Trophoblast cell (in vitro differentiated cells and primary cell): Measurements from ENCODE around the gene ERLIN1.

Experiments used
- DNase-seq, 2 donors: peaks; one replicate each; pipeline ENCODE4 v3.0.0-alpha.2; 2016
- H2AFZ ChIP-seq: 2 replicates; pipeline ENCODE4 v1.6.1; 2013; ENCODE audit warnings: low read length, moderate library complexity, mild to moderate bottlenecking; ENCODE audit not compliant: insufficient read depth, poor library complexity
- H2AK5ac ChIP-seq: 2 replicates; pipeline ENCODE4 v1.6.1; 2013; ENCODE audit warnings: mild to moderate bottlenecking, low read length
- H2BK120ac ChIP-seq: 2 replicates; pipeline ENCODE4 v1.6.1; 2013; ENCODE audit warnings: low read length, mild to moderate bottlenecking, moderate library complexity; ENCODE audit not compliant: insufficient read depth, poor library complexity
- H2BK12ac ChIP-seq: 2 replicates; pipeline ENCODE4 v1.6.1; 2013; ENCODE audit warnings: mild to moderate bottlenecking, low read length, moderate library complexity
- H2BK5ac ChIP-seq: 2 replicates; pipeline ENCODE4 v1.6.1; 2013; ENCODE audit warnings: low read length, low read depth, moderate library complexity, mild to moderate bottlenecking; ENCODE audit not compliant: poor library complexity
- H3K14ac ChIP-seq: 2 replicates; pipeline ENCODE4 v1.6.1; 2013; ENCODE audit warnings: mild to moderate bottlenecking, low read length
- H3K18ac ChIP-seq: 2 replicates; pipeline ENCODE4 v1.6.1; 2013; ENCODE audit warnings: mild to moderate bottlenecking, low read length
- H3K23ac ChIP-seq: 2 replicates; pipeline ENCODE4 v1.6.1; 2013; ENCODE audit warnings: low read length
- H3K27ac ChIP-seq: 2 replicates; pipeline ENCODE4 v1.5.1; 2013; ENCODE audit warnings: low read depth, mild to moderate bottlenecking, inconsistent platforms, low read length, moderate library complexity
- H3K27me3 ChIP-seq: 2 replicates; pipeline ENCODE4 v1.6.1; 2013; ENCODE audit warnings: inconsistent platforms, mild to moderate bottlenecking, low read length, moderate library complexity; ENCODE audit not compliant: insufficient read depth
- H3K36me3 ChIP-seq, 2 experiments: 1 replicate in 1 of 2; 2 replicates in 1 of 2; pipeline ENCODE4 v1.6.1; 2013; ENCODE audit warnings: low read length in 2 of 2, mild to moderate bottlenecking in 2 of 2, moderate library complexity in 1 of 2; ENCODE audit not compliant: insufficient read depth in 2 of 2, control insufficient read depth in 1 of 2
- H3K4ac ChIP-seq: 2 replicates; pipeline ENCODE4 v1.6.1; 2013; ENCODE audit warnings: low read depth, mild to moderate bottlenecking, low read length, moderate library complexity
- H3K4me1 ChIP-seq, 2 experiments: 1 replicate in 1 of 2; 2 replicates in 1 of 2; pipeline ENCODE4 v1.6.1; 2013; ENCODE audit warnings: low read length in 2 of 2, mild to moderate bottlenecking in 2 of 2, moderate library complexity in 1 of 2; ENCODE audit not compliant: insufficient read depth in 2 of 2, control insufficient read depth in 1 of 2
- H3K4me2 ChIP-seq: 2 replicates; pipeline ENCODE4 v1.6.1; 2013; ENCODE audit warnings: inconsistent platforms, mild to moderate bottlenecking, low read length, moderate library complexity
- H3K4me3 ChIP-seq: 2 replicates; pipeline ENCODE4 v1.5.1; 2013; ENCODE audit warnings: mild to moderate bottlenecking, low read depth, low read length, inconsistent platforms
- H3K79me1 ChIP-seq: one replicate; pipeline ENCODE4 v1.6.1; 2013; ENCODE audit warnings: low read length
- H3K79me2 ChIP-seq: 2 replicates; pipeline ENCODE4 v1.6.1; 2013; ENCODE audit warnings: low read length, mild to moderate bottlenecking; ENCODE audit not compliant: control insufficient read depth, insufficient read depth, poor library complexity
- H3K9ac ChIP-seq: 2 replicates; pipeline ENCODE4 v1.6.1; 2013; ENCODE audit warnings: mild to moderate bottlenecking, low read length
- H3K9me3 ChIP-seq: 2 replicates; pipeline ENCODE4 v1.6.1; 2013; ENCODE audit warnings: low read depth, mild to moderate bottlenecking, control low read depth, inconsistent platforms, low read length; ENCODE audit not compliant: insufficient read depth
- H4K12ac ChIP-seq: 2 replicates; pipeline ENCODE4 v1.6.1; 2013; ENCODE audit warnings: low read depth, mild to moderate bottlenecking, low read length, moderate library complexity
- H4K8ac ChIP-seq: 2 replicates; pipeline ENCODE4 v1.6.1; 2013; ENCODE audit warnings: low read depth, mild to moderate bottlenecking, low read length, moderate library complexity
- H4K91ac ChIP-seq: one replicate; pipeline ENCODE4 v1.6.1; 2013; ENCODE audit warnings: low read depth, mild to moderate bottlenecking, low read length, moderate library complexity
- WGBS: extraction: QIAGEN DNeasy Blood & Tissue Kit; methylation state at CpG from one replicate; pipeline ENCODE4 v1.1.7; 2013; ENCODE audit warnings: missing lambda C conversion rate; ENCODE audit not compliant: insufficient read length, insufficient coverage; ENCODE audit errors: extremely low coverage; 5-methylcytosine and 5-hydroxymethylcytosine counted together

The ERLIN1 gene

DNA sequence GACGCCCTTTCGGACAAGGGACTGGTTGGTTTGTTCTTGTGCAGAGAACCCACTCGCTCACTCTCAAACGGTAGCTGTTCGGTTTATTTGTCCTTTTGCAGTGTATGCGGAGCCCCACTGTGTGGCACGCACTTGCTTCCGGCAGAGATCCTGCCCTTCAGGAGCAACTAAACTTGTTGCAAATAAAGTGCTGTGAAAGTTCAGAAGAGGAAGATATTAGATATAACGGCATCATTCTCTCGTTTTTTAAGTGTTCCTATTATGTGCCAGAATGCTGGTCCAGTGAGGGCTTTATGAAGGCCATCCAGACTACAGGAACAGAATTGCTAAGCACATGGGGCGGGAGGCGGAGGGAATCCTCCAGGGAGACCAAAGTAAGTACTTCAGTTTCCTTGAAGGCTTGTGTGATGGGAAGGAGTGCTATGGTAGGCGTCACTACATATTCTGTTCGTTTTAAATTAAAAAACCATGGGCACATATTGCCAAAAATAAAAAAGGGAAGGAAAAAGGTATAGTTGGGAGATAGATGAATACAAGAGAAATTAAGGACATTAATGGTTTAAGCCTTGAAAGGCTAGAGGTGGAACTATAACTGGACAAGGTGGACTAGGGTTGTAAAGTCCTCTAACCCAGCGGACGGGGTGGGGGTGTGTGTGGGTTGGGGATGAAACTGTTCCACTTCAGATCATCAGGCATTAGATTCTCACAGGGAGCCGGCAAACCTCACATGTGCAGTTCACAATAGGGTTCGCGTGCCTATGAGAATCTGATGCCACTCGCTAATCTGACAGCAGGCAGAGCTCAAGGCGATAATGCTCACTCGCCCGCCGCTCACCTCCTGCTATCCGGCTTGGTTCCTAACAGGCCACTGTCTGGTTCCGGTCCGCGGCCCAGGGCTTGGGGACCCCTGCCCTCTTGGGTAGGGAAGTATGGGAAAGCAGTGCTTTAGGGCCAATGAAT lies 704 bp upstream of the ERLIN1 start:
- peak overlapping the region; percentile 40 for H4K12ac ChIP-seq
- peak overlapping the region; percentile 15 for H2BK5ac ChIP-seq
- WGBS, result no CpG with 5 or more reads among the region's 28 CpGs
- H3K79me1 ChIP-seq, result peaks cover 10% of the 10 kb centered on the region
- H3K14ac ChIP-seq, result peak overlapping the region; percentile 19
- peak in 1 of 2 donors; percentile 44 for DNase-seq
- no peaks in the 10 kb centered on the region for H3K9me3 ChIP-seq
- H2BK12ac ChIP-seq, result no peak overlapping the region
- no peak overlapping the region for H3K23ac ChIP-seq
- H3K4ac ChIP-seq, result peak overlapping the region; percentile 0
- H2BK120ac ChIP-seq, result no peak overlapping the region
- peaks cover 3 to 11% of the 10 kb centered on the region in 2 experiments for H3K36me3 ChIP-seq
- peak overlapping the region; percentile 32 for H2AFZ ChIP-seq
- H3K9ac ChIP-seq, result peak overlapping the region; percentile 72
- peaks cover 7% of the 10 kb centered on the region for H3K79me2 ChIP-seq
- peak overlapping the region; percentile 89 for H3K4me3 ChIP-seq
- H3K18ac ChIP-seq, result peak overlapping the region; percentile 39
- no peaks in the 10 kb centered on the region for H3K27me3 ChIP-seq
- H3K4me1 ChIP-seq, result peaks cover 3 to 7% of the 10 kb centered on the region in 2 experiments
- peak overlapping the region; percentile 78 for H3K4me2 ChIP-seq
- H2AK5ac ChIP-seq, result no peak overlapping the region
- H3K27ac ChIP-seq, result peak overlapping the region; percentile 37
- H4K8ac ChIP-seq, result peak overlapping the region; percentile 86
- H4K91ac ChIP-seq, result peak overlapping the region; percentile 23

DNA sequence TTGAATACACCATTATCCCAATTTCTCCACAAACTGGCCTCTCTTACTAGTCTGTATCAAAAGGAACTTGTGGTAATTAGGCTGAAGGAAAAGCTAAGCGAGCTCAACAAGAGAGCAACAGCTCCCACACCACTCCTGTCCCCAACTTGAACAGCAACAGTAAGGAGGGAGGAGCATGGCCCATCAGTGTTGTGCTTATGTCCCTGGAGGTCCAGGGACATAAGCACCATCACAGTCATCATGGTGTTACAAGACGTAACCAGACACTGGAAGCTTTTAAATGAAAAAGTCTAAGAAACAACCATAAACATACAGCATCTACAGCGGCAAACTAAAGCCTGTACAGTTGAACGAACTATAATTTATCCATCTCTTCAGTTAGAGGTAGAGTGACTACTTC lies 989 bp downstream of the ERLIN1 start:
- no peak for DNase-seq
- Histone ChIP-seq H3K79me1 (peaks cover 10% of the 10 kb centered on the region), H2BK5ac (no peak overlapping the region), H2AFZ (no peak overlapping the region), H4K8ac (no peak overlapping the region), H3K9ac (no peak overlapping the region), H3K4me2 (peak overlapping the region; percentile 78), H4K12ac (no peak overlapping the region), H3K4me3 (no peak overlapping the region), H2BK120ac (no peak overlapping the region), H3K27me3 (no peaks in the 10 kb centered on the region), H2AK5ac (no peak overlapping the region), H3K4ac (no peak overlapping the region), H4K91ac (no peak overlapping the region), H3K18ac (no peak overlapping the region), H3K36me3 (peaks cover 0 to 2% of the 10 kb centered on the region in 2 experiments), H3K27ac (no peak overlapping the region), H3K79me2 (peaks cover 7% of the 10 kb centered on the region), H3K23ac (no peak overlapping the region), H2BK12ac (no peak overlapping the region), H3K14ac (no peak overlapping the region), H3K9me3 (no peaks in the 10 kb centered on the region), H3K4me1 (peaks cover 3 to 7% of the 10 kb centered on the region in 2 experiments)
- no CpG with 5 or more reads among the region's 4 CpGs for WGBS

DNA sequence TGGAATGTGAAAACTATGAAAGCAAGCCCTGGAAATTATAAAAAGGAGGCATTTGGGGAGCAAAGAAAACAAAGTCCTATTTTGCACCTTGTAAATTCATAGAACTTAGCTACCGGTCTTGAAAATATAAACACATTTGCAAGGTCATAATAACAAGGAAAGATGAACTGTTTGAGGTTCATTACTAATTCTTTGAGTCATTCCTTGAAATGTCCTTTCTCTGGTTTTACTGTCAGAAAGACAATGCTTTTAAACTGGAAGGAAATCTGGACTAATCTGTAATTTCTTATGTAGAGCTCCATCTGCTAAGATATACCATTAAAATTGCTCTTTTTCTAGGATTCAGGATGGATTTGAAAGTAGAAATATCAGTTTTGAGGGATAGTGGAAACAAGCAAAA lies 1.4 kb downstream of the ERLIN1 start:
- Histone ChIP-seq H3K36me3 (no peaks in the 10 kb centered on the region), H3K9ac (no peak overlapping the region), H2BK12ac (no peak overlapping the region), H2BK5ac (no peak overlapping the region), H3K79me2 (peaks cover 7% of the 10 kb centered on the region), H3K27ac (no peak overlapping the region), H2BK120ac (no peak overlapping the region), H4K91ac (no peak overlapping the region), H3K23ac (no peak overlapping the region), H3K4me3 (no peak overlapping the region), H3K14ac (no peak overlapping the region), H3K18ac (no peak overlapping the region), H4K12ac (no peak overlapping the region), H3K4me2 (no peak overlapping the region), H3K79me1 (peaks cover 10% of the 10 kb centered on the region), H3K27me3 (no peaks in the 10 kb centered on the region), H3K9me3 (no peaks in the 10 kb centered on the region), H4K8ac (no peak overlapping the region), H2AFZ (no peak overlapping the region), H3K4me1 (peaks cover 6 to 7% of the 10 kb centered on the region in 2 experiments), H3K4ac (no peak overlapping the region), H2AK5ac (no peak overlapping the region)
- WGBS, result no CpG with 5 or more reads among the region's 1 CpG
- no peak for DNase-seq

DNA sequence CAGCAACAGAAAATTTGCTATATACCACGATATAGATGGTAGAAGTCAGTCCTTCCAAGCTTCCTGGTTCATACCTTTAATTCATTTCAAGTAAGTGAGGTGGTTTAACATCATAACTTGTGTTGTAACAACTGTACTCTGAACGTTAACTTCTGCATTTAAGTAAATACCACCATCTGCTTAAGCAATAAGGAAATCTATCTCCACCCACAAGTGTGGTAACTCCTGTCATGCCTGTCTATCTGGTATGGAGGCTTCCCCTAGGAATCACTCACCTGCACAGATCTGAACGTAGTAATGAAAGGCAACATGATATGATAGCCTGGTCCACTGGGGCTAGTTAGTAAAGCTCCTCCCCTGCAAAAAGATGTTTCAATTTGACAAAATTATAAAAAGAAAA lies 2.3 kb downstream of the ERLIN1 start:
- no peak overlapping the region for H2BK12ac ChIP-seq
- peaks cover 6 to 7% of the 10 kb centered on the region in 2 experiments for H3K4me1 ChIP-seq
- H4K12ac ChIP-seq, result no peak overlapping the region
- H4K91ac ChIP-seq, result no peak overlapping the region
- no peak overlapping the region for H2BK5ac ChIP-seq
- no peaks in the 10 kb centered on the region for H3K27me3 ChIP-seq
- no peak overlapping the region for H3K4me3 ChIP-seq
- WGBS, result no CpG with 5 or more reads among the region's 3 CpGs
- no peak overlapping the region for H3K23ac ChIP-seq
- peak; percentile 80 to 95 for DNase-seq
- H2AFZ ChIP-seq, result no peak overlapping the region
- no peak overlapping the region for H3K14ac ChIP-seq
- H3K36me3 ChIP-seq, result no peaks in the 10 kb centered on the region
- no peaks in the 10 kb centered on the region for H3K9me3 ChIP-seq
- no peak overlapping the region for H3K9ac ChIP-seq
- no peak overlapping the region for H3K4me2 ChIP-seq
- peaks cover 10% of the 10 kb centered on the region for H3K79me1 ChIP-seq
- H4K8ac ChIP-seq, result no peak overlapping the region
- H3K18ac ChIP-seq, result no peak overlapping the region
- no peak overlapping the region for H2BK120ac ChIP-seq
- H2AK5ac ChIP-seq, result no peak overlapping the region
- no peak overlapping the region for H3K27ac ChIP-seq
- peaks cover 7% of the 10 kb centered on the region for H3K79me2 ChIP-seq
- H3K4ac ChIP-seq, result no peak overlapping the region
